Superior temporal gyrus (tissue), 1 donor: ENCODE measurements around the gene SUSD6.

Experiments used
- DNase-seq: peaks from one replicate; pipeline ENCODE4 v3.0.0-alpha.2; 2016; ENCODE audit errors: extremely low spot score

The SUSD6 gene

DNA sequence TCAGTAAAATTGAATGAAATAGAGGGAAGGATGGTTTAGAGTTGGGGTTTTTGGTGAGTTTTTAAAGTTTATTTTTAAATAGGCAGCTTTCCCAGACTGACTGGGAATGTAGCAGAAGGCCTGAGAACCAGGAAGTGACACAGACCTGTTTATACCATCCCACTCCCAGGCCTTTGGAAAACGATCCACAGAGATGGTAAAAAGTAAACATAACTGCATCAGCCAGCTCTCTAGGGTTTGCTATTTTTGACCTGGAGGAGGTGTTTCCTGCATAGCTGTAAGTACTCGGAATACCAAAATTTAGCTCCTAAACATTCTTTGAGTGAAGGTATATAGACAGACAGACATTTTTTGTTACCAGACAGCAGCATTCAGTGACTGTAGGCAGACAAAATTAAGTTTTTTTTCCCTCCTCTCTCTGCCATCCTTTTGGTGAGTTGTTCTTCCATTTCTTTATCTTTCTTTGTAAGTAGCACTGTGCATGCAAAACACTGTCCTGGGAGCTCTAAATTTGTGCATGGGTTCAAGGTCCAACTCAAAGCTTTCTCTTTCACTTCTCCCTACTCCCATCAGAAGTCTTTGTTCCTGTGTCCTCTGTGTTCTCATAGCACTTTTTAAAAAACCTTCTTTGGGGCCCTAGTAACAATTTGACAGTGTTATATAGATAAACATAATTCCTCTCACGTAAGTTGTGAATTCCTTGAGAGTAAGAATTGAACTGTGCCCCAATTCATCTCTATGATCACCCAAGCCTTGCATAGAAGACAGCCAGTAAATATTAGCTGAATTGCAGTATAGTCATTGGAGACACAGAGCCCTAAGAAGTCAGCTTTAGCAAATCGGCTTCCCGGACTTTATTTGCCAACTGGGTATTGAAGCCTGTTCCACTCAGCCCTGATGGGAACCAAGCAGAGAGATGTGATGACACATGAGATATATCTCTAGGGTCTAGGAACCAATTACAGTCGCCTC, 37.4 kb downstream of the SUSD6 start:
- peak; percentile 53 for DNase-seq

DNA sequence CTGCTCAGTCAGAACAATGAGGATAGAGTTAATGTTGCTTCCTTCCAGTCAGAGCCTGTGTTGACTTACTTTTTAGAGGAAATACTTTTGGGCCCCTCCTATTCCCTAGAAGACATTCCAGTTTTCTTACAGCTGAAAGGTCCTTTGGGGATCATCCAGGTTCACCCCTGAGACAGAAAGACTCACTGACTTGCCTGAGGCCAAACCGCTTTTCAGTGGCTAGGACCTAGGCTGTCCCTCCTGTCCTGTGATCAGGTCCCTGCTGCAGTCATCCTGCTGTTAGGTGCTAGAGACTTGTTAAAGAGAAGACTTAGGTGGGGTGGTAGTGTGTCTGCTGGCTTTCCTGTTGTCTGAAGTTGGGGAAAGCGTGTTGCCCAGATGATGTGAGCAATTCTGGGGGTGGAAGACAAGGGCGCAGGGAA, 39.6 kb downstream of the SUSD6 start:
- no peak for DNase-seq

DNA sequence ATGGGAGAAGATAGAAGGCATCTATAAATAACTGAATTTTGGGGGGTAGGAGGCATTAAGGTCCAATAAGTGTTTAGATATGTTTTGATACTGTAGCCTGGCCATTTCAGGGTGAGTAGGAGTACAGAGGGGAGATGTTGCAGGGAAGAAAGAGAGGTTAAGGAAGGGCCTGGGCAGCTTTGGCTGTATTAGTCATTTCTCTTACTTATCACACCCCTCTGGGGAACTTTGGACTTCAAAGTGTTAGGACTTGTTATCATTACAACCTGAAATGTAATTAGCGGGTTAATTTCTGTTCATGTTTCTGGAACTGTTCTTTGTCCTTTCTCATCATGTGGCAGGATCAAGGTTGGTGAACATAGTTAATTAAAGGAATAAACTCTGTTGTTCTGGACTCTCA, 40.3 kb downstream of the SUSD6 start:
- DNase-seq = no peak

DNA sequence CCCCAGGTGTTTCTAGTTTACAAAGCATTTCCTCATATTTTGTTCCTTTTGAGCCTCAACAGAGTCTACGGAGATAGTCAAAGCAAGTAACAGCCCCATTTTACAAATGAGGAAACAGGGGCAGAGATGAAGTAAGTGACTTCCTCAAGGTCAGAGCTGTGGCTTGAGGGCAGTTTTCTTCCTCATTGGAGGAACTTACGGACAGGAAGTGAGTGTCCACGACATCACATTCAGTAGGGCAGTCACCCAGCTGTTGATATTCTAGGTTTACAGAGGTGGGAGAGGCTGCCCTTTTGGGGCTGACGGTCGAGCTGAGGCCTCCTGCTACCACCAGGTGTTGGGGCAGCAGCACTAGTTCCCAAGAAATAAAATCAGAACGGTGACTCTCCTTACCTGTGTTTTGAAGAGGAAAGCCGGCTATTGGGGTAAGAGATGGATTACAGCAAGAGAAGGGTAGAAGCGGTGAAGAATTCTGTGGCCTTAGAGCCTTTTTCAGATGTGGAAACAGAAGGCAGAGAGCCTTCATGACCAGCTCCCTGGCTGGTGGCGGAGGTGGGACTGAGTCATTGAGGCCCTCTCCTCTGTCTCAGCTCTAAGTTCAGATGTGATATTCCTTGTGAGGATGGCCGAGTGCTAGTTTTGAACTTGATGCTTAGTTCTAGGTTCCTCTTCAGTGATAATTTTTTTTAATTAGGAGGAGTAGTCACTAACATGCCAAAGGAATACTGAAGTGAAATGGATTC, 41.7 kb downstream of the SUSD6 start:
- no peak for DNase-seq

DNA sequence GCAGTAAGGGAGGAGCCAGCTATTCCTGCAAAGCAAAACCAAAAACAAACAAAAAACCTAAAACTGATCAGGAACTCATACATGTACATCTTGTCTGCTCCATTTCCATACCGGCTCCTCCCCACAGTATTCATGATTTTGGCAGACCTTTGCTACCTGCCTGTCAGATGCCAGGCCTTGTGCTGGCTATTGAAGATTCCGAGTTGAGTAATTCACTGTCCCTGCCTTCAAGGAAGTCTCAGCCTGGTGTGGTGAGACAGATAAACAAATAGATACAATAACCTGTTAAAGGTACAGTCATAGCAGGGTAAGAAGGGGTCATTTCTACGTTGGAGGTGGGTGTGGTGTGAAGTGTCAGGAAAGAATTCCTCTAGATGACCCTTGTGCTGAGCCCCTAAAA, 42.7 kb downstream of the SUSD6 start:
- DNase-seq = no peak

DNA sequence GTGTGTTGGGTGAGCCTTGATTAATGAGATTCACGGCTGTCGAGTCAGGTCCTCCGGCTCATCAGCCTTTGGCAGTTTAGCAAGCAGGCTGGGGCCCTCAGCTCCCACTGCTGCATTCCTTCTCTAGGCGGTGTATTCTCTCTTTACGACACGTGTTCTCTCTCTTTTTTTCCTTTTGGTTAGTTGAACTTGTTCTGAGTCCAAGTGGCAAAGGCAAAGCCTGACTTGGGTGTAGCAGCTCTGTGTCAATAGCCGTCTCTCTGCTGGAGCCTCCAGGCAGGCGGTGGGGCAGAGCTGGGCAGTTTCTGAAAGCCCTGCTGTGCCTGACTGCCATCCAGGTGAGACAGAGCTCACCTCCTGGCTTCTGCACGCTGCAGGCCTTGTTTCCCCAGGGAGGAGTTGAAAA, 46.6 kb downstream of the SUSD6 start:
- no peak for DNase-seq

DNA sequence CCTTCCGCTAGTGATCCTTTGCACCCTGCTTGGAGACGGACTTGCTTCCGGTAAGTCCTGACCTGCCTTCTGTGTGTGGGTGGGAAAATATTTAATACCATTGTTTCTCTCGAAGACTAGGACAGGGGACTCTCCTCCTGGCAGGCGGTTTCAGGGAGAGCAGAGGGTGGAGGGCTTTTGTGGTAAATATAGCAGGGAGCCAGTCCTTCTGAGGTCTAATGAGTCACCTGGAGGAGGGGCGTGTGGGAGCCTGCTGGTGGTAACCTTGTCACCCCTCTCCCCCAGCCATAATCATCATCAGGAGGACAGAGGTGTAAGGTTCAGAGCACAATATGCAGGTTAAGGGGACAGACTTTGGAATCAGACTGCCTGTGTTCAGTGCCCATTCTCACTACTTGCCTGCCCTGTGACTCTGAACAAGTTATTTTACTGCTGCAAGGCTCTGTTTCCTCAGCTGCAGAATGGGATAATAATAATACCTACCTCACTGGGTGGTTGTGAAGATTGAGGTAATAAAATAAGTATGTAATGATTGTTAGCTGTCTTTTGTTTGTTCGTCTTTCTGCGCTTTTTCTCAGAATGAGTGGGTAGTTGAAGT, 47.4 kb downstream of the SUSD6 start:
- DNase-seq = no peak

DNA sequence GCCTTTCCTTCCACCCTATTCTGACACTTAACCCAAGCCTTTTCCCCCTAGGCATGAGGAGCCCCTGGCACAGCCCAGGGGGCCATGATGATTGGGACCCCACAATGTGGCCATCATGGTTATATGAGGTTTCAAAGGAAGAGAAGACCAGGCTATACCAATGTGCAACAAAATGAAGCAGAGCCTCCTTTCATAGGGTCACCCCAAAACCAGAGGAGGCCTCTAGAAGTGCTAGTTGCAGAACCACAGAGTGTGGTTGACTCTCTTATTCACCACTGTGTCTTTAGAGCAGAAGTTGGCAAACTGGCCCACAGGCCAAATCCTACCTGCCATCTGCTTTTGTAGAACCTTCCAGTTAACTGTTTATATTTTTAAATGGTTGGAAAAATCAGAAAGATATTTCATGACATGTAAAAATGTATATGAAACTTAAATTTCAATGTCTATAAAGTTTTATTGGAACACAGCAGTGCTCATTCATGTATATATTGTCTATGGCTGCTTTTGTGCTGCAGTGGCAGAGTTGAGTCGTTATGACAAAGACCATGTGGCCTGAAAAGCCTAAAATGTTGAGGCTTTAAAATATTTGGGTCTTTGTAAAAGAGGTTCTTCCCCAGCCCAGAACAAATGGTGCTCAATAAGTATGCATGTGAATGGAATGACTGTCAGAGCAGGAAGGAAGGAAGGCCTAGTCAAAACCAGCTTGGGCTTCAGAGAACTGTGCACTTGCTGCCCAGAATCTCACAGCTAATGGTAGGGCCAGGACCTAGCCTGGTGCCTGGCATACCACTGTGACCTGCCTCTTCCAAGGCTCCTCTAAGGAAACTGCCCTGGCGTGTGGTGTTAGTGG, 49.2 kb downstream of the SUSD6 start:
- no peak for DNase-seq

DNA sequence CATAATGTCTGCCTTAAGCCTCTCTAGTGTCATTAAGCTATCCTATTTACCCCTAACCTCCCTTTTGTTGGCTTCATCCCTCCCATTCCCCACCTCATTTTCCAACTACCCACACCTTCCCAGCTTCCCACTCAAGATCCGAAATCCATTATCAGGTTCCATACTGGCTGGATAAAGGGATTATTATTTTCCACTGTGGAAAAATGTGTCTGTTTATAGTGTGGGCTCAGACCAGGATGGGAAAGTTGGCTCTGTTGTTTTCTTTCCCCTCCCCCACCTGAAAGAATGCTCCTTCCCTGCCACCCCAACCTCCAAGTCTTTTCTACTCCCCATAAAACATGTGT, 49.8 kb downstream of the SUSD6 start:
- DNase-seq = no peak

DNA sequence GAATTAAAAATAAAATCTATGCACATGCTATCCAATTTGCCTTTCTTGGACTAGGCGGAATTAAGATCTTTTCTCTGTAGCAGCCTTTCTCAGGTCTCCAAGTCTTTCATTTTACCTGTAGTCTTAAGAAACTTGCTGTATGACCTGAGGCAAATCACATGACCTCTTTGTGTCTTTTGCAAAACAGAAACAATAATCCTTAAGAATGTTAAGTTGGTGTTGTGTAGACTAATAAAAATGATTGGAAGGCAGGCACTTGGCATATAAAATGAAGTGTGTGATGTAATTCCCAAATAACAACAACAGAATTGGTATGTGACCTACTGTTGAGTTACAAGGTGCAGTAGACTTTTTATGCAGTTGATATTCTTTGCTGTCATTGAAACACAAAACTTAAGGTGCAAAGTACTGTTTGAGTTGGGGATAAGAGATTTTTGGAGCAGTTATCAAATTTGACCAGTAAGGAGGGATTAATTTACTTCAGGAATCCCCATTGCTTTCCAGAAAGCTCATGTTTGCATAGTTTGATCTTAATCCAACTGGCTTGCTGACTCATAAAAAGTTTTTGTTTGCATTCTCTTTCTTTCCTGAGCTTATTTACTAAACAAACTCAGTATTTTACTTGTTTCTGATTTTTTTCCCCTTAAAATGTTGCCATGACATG, 51.4 kb downstream of the SUSD6 start:
- no peak for DNase-seq

DNA sequence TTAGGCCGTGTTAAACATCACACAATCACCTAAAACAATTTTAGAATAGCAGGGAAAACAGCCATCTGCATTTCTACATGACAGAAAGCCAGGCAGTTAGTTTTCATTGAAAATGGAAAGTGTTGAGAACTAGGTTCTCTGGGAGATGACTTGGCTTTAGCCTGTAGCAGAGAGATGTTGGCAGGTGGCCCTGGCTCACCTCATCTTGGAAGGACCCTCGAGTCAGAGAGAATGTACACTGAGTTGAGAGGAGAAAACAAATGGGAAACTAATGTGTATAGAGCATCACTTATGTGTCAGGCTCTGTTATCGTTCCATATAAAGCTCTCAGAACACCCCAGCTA, 51.9 kb downstream of the SUSD6 start:
- no peak for DNase-seq

DNA sequence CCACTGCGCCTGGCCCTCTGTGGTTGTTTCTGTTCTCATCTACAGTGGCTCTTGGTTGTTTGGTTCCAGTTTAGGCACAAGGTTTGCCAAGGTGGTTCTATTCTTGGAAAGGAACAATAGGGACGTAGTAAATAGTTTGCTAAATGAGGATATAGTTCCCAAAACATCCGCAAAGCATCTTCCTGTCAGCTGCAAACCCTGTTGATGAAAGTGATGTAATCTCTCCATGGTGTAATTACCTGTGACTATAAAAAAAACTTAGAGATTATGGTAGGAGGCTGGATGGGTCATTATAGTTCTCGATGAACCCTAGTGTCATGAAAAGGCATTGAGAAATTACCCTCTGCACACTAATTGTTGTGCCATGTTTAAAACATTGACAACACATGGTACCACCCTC, 52.9 kb downstream of the SUSD6 start:
- DNase-seq = no peak

DNA sequence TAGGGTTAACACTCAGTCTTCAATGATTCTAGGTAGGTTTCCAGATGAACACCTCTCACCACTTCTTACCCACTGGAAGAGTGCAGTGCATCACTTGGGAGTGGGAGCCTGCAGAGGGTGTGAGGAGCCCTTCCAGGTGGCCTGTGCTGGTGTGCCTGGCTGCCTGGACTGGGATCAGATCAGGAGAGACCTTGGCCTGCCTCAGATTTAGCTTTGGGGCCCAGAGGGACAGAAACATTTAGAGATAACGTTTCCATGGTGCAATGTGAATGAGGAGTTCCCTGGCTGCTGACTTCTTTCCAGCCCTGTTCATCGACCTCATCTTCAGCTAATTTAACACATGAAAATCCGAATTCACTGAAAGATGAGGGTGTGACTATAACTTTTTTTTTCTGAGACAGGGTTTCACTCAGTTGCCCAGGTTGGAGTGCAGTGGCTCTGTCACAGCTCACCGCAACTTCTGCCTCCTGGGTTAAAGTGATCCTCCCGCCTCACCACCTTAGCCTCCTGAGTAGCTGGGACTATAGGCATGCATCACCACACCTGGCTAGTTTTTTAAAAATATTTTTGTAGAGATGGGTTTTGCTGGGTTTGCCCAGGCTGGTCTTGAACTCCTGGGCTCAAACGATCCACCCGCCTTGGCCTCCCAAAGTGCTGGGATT, 53.6 kb downstream of the SUSD6 start:
- DNase-seq = no peak

DNA sequence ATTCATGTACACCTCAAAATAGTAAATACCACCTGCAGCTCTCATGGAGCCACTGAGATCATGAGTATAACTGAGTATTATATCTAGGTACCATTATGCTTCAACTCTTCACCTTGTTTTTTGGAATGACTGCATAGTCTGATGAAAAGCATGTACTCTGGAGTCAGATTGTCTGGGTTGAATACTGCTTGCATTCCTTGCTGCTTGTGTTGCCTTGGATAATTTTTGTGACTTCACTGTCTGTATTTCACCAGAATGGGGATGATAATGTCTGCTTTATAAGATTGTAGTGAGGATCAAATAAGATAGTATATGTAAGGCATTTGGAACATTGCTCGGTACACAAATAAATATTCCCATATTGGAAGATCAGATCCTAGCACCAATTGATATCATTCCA, 54.2 kb downstream of the SUSD6 start:
- no peak for DNase-seq

DNA sequence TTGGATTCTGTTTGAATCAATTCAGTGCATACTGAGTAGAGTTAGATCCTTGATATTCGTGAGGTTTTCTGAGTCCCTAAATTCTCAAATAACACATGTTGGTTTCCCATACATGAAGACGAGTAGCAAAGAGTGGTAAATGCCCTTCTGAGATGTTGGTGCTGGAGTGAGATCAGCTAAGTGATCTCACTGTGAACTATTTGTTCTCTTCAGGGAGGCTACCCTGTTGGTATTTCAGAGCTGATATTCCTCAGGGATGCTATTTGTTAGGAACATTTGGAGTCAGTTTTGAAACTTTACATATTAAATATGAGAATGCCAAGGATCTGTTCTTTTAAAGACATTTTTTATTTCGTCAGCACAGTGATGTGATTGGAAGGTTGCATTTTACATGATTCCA, 54.7 kb downstream of the SUSD6 start:
- no peak for DNase-seq

DNA sequence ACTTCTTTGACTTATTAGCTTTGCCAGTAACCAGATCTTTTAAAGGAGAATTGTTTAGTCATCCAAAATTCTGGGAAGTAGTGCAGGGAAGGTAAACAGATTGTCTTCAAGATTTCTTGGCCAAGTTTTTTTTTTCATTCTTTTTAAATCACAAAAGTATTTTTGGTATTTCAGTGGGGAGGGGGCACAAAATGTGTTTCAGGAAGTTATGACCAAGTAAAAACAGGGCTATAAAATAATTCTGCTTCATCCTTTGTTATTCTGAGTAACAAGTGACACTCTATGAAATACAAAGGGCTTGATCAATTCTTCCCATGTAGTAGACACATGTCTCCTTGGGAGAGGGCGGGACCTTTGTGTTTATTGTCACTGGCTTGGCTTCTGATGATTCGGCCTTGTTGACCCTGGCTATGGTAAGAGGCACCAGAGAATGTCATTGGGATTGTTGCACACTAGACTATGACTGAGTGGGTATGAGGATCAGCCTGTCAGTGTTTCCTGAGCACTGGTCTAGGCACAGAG, 55.4 kb downstream of the SUSD6 start:
- DNase-seq = no peak

DNA sequence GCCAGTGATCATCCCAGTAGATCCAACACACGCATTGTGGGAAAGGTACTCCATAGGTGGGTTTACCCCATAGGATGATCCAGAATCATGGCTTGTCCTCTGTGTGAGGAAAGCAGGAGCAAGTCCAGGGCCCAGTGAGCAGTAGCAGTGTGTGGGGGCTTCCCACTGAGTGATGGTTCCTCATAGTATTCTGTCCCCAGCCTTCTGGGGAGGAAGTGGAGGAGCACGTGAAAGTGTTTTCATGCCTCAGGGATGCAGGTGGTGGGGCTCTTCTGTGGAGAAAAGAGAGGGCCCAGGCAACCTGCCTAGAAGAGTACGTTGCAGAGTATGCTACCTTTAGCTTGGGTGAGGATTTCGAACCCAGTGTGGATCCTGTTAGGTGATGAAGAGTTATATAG, 56.5 kb downstream of the SUSD6 start:
- no peak for DNase-seq

DNA sequence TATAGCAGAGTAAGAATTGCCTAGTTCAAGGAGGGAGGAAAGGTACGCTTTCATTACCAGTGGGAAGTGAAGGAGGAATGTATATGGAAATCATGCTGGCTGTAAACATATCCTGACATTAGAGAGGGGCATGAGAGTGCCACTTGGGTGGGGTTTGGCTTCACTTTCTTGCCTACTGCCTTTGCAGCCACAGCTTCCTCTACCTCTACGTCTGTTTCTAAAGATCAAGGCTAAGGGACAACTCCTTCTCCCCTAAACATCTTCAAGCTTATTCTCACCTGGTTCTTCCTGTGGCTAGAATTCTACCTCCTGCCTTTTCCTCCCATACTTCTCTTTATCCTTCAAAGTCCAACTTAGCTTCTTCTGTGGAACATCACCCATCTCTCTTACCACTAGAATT, 58.0 kb downstream of the SUSD6 start:
- DNase-seq = no peak

DNA sequence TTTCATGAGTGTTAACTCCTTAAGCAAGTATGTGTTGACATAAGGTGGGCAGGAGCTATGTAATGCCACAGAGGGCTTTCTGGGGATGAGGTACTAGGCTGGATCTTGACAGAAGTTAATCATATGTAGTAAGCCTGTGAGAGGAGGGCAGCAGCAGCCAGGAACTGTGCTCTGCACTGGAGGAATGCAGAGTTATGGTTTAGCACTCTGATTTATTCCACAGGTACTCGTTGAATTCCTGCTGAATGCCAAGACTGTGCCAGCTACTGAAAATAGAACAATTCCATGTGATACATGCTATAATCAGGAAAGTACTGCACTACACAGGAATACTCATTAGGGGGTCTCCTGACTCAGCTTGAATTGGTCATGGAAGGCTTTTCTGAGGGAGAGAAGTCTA, 58.7 kb downstream of the SUSD6 start:
- no peak for DNase-seq

DNA sequence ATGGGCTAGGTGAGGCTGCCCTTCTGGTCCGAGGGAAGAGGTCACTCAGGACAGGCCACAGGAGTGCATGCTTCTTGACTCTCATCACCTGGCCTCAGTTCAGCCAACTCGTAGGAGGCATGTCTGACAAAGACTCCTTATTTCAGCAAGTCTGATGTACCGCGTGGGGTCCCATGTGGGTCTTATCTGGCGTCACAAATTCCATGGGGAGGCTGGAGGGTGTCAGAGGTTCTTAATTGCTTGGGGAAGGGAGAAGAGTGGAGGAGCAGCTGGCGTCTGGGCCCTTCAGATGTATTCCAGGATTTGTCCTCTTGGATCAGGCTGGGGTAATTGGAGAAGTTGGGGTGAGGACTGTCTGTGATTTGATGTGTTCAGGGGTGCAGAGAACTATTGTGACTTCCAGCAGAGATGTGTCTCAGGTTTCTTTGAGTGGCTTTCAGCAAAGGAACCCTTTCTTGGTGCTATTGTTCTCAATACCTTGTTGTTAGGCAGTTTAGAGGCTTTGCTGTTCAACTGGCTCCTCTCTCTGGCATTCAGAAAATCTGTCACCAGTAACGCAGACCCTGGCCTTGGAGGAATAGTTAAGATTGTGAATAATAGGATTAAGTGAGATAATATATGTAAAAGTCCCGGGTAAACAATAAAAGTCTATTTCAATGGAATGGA, 60.1 kb downstream of the SUSD6 start:
- no peak for DNase-seq
